Breast epithelium (tissue), 3 donors: ENCODE results near the gene ROCK2.

ENCODE experiments used
- CTCF ChIP-seq, 3 donors: fragments of 450-650 bp; IDR thresholded peaks; one replicate each; pipeline ENCODE4 v1.5.1; 2016 to 2017; ENCODE audit warnings: antibody characterized with exemption in 3 of 3, mild to moderate bottlenecking in 3 of 3, moderate library complexity in 3 of 3
- POLR2AphosphoS5 ChIP-seq, 3 donors: sonication (generic); formaldehyde crosslinking; IDR thresholded peaks; one replicate each; pipeline ENCODE4 v1.6.1; 2017; ENCODE audit warnings: antibody characterized with exemption in 3 of 3

- TF ChIP-seq CTCF (IDR thresholded peaks at IDR 0.05): no peak
- TF ChIP-seq POLR2AphosphoS5 (IDR thresholded peaks at IDR 0.05): no peak
Observed at GRCh38 chr2:11159574-11160170, 184.8 kb downstream of the ROCK2 start.
